Esophagus squamous epithelium (tissue), 5 donors: ENCODE data around the gene SPATA31E1. TPM values are rescaled to one million over a fixed set of nuclear protein-coding genes. Genes with fewer than 3 reads are reported as not detected.
"Not testable (repeated sequence)": the region's sequence is repeated elsewhere in the genome, so short reads cannot be mapped to it uniquely, and the experiment has no call there.

Source experiments
- DNase-seq: peaks from one replicate; lab custom pipeline; 2025; lab: John Stamatoyannopoulos, UW
- H3K27ac ChIP-seq, 4 donors: fragments of 200-600 bp; sonication (generic); one replicate each; pipeline ENCODE4 v1.5.1; 2016 to 2019; ENCODE audit warnings: mild to moderate bottlenecking in 1 of 4
- H3K27me3 ChIP-seq, 4 donors: fragments of 200-600 bp; sonication (generic); 1 replicate in 3 of 4; 2 replicates in 1 of 4; pipeline versions ENCODE4 v1.5.1 to v1.6.0; 2017 to 2021; ENCODE audit warnings: antibody characterized with exemption in 1 of 4
- H3K36me3 ChIP-seq, 3 donors: fragments of 200-600 bp; sonication (generic); one replicate each; pipeline ENCODE4 v1.5.1; 2016 to 2019
- H3K4me1 ChIP-seq, 3 donors: fragments of 200-600 bp; sonication (generic); one replicate each; pipeline ENCODE4 v1.5.1; 2017 to 2019
- H3K4me3 ChIP-seq, 4 donors: fragments of 200-600 bp; sonication (generic); 1 replicate in 3 of 4; 2 replicates in 1 of 4; pipeline ENCODE4 v1.5.1; 2016 to 2019; ENCODE audit warnings: mild to moderate bottlenecking in 2 of 4, moderate library complexity in 1 of 4
- H3K9me3 ChIP-seq, 3 donors: fragments of 200-600 bp; sonication (generic); one replicate each; pipeline ENCODE4 v1.5.1; 2016 to 2019
- WGBS, 2 donors: methylation state at CpG; one replicate each; pipeline ENCODE4 v1.1.5; 2018; 5-methylcytosine and 5-hydroxymethylcytosine counted together
- intact Hi-C: fragments of 100-400 bp; cut with DNase I; formaldehyde crosslinking; loops from one replicate; pipeline ENCODE4 v1.15.0; 2022
- total RNA-seq, 4 donors: library from RNA; depleted of rRNA; stranded (reverse); fragments of >200 nt; gene quantifications; one replicate each; pipeline ENCODE4 v1.1.0, GENCODE V29; 2016
- donor health status: DM: yes; HTN: yes; CAD: no.

Gene SPATA31E1
- total RNA-seq, 4 donors from 2014 or later: not detected

DNA sequence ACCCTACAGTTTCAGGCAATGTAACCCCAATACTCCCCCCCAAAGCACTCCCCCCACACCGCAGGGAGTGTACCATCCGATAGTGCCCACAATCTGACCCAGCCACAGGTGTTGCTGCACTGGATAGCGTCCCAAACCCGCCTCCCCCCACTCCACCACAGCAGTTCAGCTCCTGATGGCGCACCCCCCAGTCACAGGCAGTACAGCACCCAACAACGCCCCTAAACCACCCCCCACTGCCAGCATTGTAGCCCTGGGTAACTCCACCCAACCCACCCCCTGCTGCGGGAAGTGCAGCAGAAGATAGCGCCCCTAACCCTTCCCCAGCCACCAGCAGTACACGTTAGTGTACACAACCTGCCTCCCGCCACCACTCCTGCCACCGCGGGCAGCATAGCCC lies 55.7 kb downstream of the SPATA31E1 start:
- H3K27ac ChIP-seq, H3K4me3 ChIP-seq: not testable (repeated sequence)
- WGBS, 2 donors: no CpG with 5 or more reads among the region's 12 CpGs

More for the DNA sequence above, 55.7 kb downstream of the SPATA31E1 start:
- H3K27me3 ChIP-seq, H3K9me3 ChIP-seq, H3K36me3 ChIP-seq, H3K4me1 ChIP-seq, DNase-seq, intact Hi-C loops: not testable (repeated sequence)

Other genes starting within 250 kb of the SPATA31E1 start
- 10 to 100 TPM in 3 of 4 donors, 1 to 10 TPM in 1; 7.6 to 64.2 (median 42.4) TPM for gene CTSL, start 156.8 kb upstream of the SPATA31E1 start, total RNA-seq
- not detected for gene SPATA31C1, start 35.1 kb downstream of the SPATA31E1 start, total RNA-seq
- gene CDK20, start 91.7 kb downstream of the SPATA31E1 start, total RNA-seq: 1 to 10 TPM; 1.6 to 5.1 (median 2.7) TPM